Esophagus mucosa (tissue), 1 donor: ENCODE results near the gene RWDD3. TPM values are rescaled to one million over a fixed set of nuclear protein-coding genes. Genes with fewer than 3 reads are reported as not detected.

Experiments used
- ATAC-seq: fragments of 200-7000 bp; cut with Tn5 transposase; one replicate; pipeline ENCODE4 v1.9.1; 2020
- total RNA-seq: library from RNA; stranded (reverse); gene quantifications from one replicate; pipeline ENCODE4 v1.2.4, GENCODE V29; 2023
- donor health status: DM: yes; HTN: yes; CAD: no.

Gene RWDD3
- total RNA-seq, 1 donor from 2014 or later = 4.5 TPM

GRCh38 chr1:95230256-95230655 is 3.8 kb upstream of the RWDD3 start:
- no peak for ATAC-seq

GRCh38 chr1:95230768-95231191 is 3.2 kb upstream of the RWDD3 start:
- ATAC-seq = no peak

- no peak for ATAC-seq
Measured at GRCh38 chr1:95232646-95233318, 1.2 kb upstream of the RWDD3 start.

- peak; percentile 12 for ATAC-seq
Measured at GRCh38 chr1:95233319-95233736, 682 bp upstream of the RWDD3 start.

- ATAC-seq = no peak
Measured at GRCh38 chr1:95236784-95237575, 3.0 kb downstream of the RWDD3 start.

- ATAC-seq = no peak
Measured at GRCh38 chr1:95237981-95238703, 4.1 kb downstream of the RWDD3 start.

GRCh38 chr1:95245029-95245428 is 11.0 kb downstream of the RWDD3 start:
- ATAC-seq = no peak

GRCh38 chr1:95246511-95246910 is 12.5 kb downstream of the RWDD3 start:
- no peak for ATAC-seq

GRCh38 chr1:95247607-95248006 is 13.6 kb downstream of the RWDD3 start:
- ATAC-seq = no peak

GRCh38 chr1:95249916-95250315 is 15.9 kb downstream of the RWDD3 start:
- ATAC-seq = no peak

- no peak for ATAC-seq
Measured at GRCh38 chr1:95252422-95252821, 18.4 kb downstream of the RWDD3 start.

- ATAC-seq = no peak
Measured at GRCh38 chr1:95254959-95255358, 20.9 kb downstream of the RWDD3 start.

- no peak for ATAC-seq
Measured at GRCh38 chr1:95255826-95256225, 21.8 kb downstream of the RWDD3 start.

GRCh38 chr1:95257758-95258157 is 23.7 kb downstream of the RWDD3 start:
- no peak for ATAC-seq

- ATAC-seq = no peak
Measured at GRCh38 chr1:95259245-95259644, 25.2 kb downstream of the RWDD3 start.

GRCh38 chr1:95262913-95263312 is 28.9 kb downstream of the RWDD3 start:
- no peak for ATAC-seq

- no peak for ATAC-seq
Measured at GRCh38 chr1:95263450-95263849, 29.4 kb downstream of the RWDD3 start.

GRCh38 chr1:95265106-95265505 is 31.1 kb downstream of the RWDD3 start:
- no peak for ATAC-seq

- ATAC-seq = no peak
Measured at GRCh38 chr1:95276429-95276828, 42.4 kb downstream of the RWDD3 start.

GRCh38 chr1:95278173-95279006 is 44.4 kb downstream of the RWDD3 start:
- ATAC-seq = no peak

GRCh38 chr1:95281781-95282517 is 47.9 kb downstream of the RWDD3 start:
- no peak for ATAC-seq

- no peak for ATAC-seq
Measured at GRCh38 chr1:95282518-95282895, 48.5 kb downstream of the RWDD3 start.
